HCT116 (cell line): Measurements from ENCODE around the gene CGRRF1. TPM values are rescaled to one million over a fixed set of nuclear protein-coding genes. Genes with fewer than 3 reads are reported as not detected.

Source experiments
- ATAC-seq: fragments of 200-7000 bp; cut with Tn5 transposase; 2 replicates; pipeline ENCODE4 v1.9.1; 2020; ENCODE audit warnings: mild to moderate bottlenecking, moderate library complexity
- BruUV-seq: library from RNA; stranded (reverse); fragments of 400-500 nt; replicated peaks from 2 replicates; lab custom pipeline; 2021; lab: Mats Ljungman, UMichigan
- CTCF ChIA-PET: fragments of 300-600 bp; sonication (Branson Sonifier 250); formaldehyde crosslinking; loops from one replicate; lab custom pipeline; 2021; ENCODE audit warnings: antibody characterized with exemption; lab: Charles Lee
- POLR2A ChIA-PET: fragments of 300-600, 350-600 bp; sonication (Branson Sonifier 250); formaldehyde crosslinking; loops from one replicate; lab custom pipeline; 2021; ENCODE audit warnings: antibody characterized with exemption; lab: Charles Lee
- RAD21 ChIA-PET, 2 experiments: fragments of 300-600 bp; sonication (Branson Sonifier 250); formaldehyde crosslinking; loops; one replicate each; lab custom pipeline; 2023; ENCODE audit warnings: low total read pairs in 2 of 2; ENCODE audit not compliant: uncharacterized antibody in 2 of 2, unreplicated experiment in 2 of 2, low non-redundant PET in 1 of 2; lab: Charles Lee
- DNase-seq: peaks from one replicate; pipeline ENCODE4 v3.0.0-alpha.2; 2010; ENCODE audit warnings: low read depth, low spot score
- H2AFZ ChIP-seq: fragments of 200-600 bp; shearing (Covaris generic), sonication (generic); 2 replicates; pipeline ENCODE4 v1.6.1; 2017; ENCODE audit warnings: low read depth, mixed run types, mixed read lengths, antibody characterized with exemption, low read length; ENCODE audit not compliant: poor library complexity, severe bottlenecking
- H3K27ac ChIP-seq: 2 replicates; pipeline ENCODE4 v1.5.1; 2012; ENCODE audit warnings: low read depth, low read length
- H3K27me3 ChIP-seq: fragments of 200-600 bp; sonication (generic); 2 replicates; pipeline ENCODE4 v1.6.1; 2016; ENCODE audit warnings: mixed run types, low read length, mixed read lengths; ENCODE audit not compliant: insufficient read depth
- H3K36me3 ChIP-seq, 2 experiments: fragments of 200-500 bp in 1 of 2; fragments of 200-600 bp in 1 of 2; sonication (Bioruptor generic) in 1 of 2; sonication (generic) in 1 of 2; 2 replicates each; pipeline versions ENCODE4 v1.5.1 to v1.6.1; 2014 to 2016; ENCODE audit warnings: low read length in 2 of 2, inconsistent platforms in 1 of 2, mixed read lengths in 1 of 2, mixed run types in 1 of 2; ENCODE audit not compliant: insufficient read depth in 2 of 2, control insufficient read depth in 1 of 2
- H3K4me1 ChIP-seq, 2 experiments: fragments of 200-600 bp in 1 of 2; sonication (generic) in 1 of 2; 2 replicates each; pipeline versions ENCODE4 v1.5.1 to v1.6.1; 2012 to 2017; ENCODE audit warnings: low read length in 2 of 2, inconsistent platforms in 1 of 2, mild to moderate bottlenecking in 1 of 2, mixed read lengths in 1 of 2, mixed run types in 1 of 2, moderate library complexity in 1 of 2; ENCODE audit not compliant: insufficient read depth in 2 of 2, control insufficient read depth in 1 of 2
- H3K4me2 ChIP-seq: fragments of 200-600 bp; sonication (generic); 2 replicates; pipeline ENCODE4 v1.6.1; 2017; ENCODE audit warnings: mixed run types, low read length, mixed read lengths
- H3K4me3 ChIP-seq, 2 experiments: fragments of 200-600 bp in 1 of 2; sonication (generic) in 1 of 2; replicated peaks in 1 of 2; 2 replicates each; pipeline ENCODE4 v1.5.1; 2011 to 2016; ENCODE audit warnings: low read length in 2 of 2, control low read depth in 1 of 2, low read depth in 1 of 2, mild to moderate bottlenecking in 1 of 2, mixed read lengths in 1 of 2, mixed run types in 1 of 2
- H3K79me2 ChIP-seq: fragments of 200-600 bp; sonication (generic); 2 replicates; pipeline ENCODE4 v1.6.1; 2017; ENCODE audit warnings: mild to moderate bottlenecking, mixed run types, low read length, moderate library complexity, mixed read lengths; ENCODE audit not compliant: insufficient read depth
- H3K9ac ChIP-seq: fragments of 200-600 bp; sonication (generic); 2 replicates; pipeline ENCODE4 v1.6.1; 2016; ENCODE audit warnings: low read length, mixed read lengths
- H3K9me2 ChIP-seq: fragments of 200-600 bp; sonication (generic), shearing (Covaris generic); 2 replicates; pipeline ENCODE4 v1.6.1; 2017; ENCODE audit warnings: mixed run types, mild to moderate bottlenecking, moderate library complexity; ENCODE audit not compliant: insufficient read depth
- H3K9me3 ChIP-seq, 2 experiments: fragments of 200-500 bp in 1 of 2; fragments of 200-600 bp in 1 of 2; sonication (Bioruptor generic) in 1 of 2; sonication (generic) in 1 of 2; 2 replicates each; pipeline ENCODE4 v1.6.1; 2014 to 2017; ENCODE audit warnings: low read length in 2 of 2, mixed read lengths in 2 of 2, inconsistent platforms in 1 of 2, low read depth in 1 of 2, mild to moderate bottlenecking in 1 of 2, mixed run types in 1 of 2, moderate library complexity in 1 of 2; ENCODE audit not compliant: control insufficient read depth in 1 of 2, insufficient read depth in 1 of 2
- H4K20me1 ChIP-seq: fragments of 200-600 bp; sonication (generic), shearing (Covaris generic); 2 replicates; pipeline ENCODE4 v1.6.1; 2017; ENCODE audit warnings: mixed run types, mild to moderate bottlenecking, moderate library complexity; ENCODE audit not compliant: insufficient read depth
- CEBPB ChIP-seq: IDR thresholded peaks from 2 replicates; pipeline ENCODE4 v1.6.1; 2012; ENCODE audit warnings: low read depth
- EGR1 ChIP-seq: IDR thresholded peaks from 2 replicates; pipeline ENCODE4 v1.6.1; 2012; ENCODE audit warnings: low read depth
- EZH2 ChIP-seq: fragments of 200-600 bp; sonication (generic); IDR thresholded peaks from 2 replicates; pipeline ENCODE4 v1.6.1; 2017; ENCODE audit warnings: antibody characterized with exemption, mixed run types
- EZH2phosphoT487 ChIP-seq: fragments of 200-600 bp; IDR thresholded peaks from 2 replicates; pipeline ENCODE4 v1.6.1; 2018; ENCODE audit warnings: antibody characterized with exemption, borderline replicate concordance
- FOSL1 ChIP-seq: IDR thresholded peaks from 2 replicates; pipeline ENCODE4 v1.6.1; 2012; ENCODE audit warnings: low read depth
- JUND ChIP-seq: IDR thresholded peaks from 2 replicates; pipeline ENCODE4 v1.6.1; 2012
- POLR2A ChIP-seq: IDR thresholded peaks from 2 replicates; pipeline ENCODE4 v1.7.0; 2011; ENCODE audit warnings: borderline replicate concordance; ENCODE audit not compliant: insufficient read depth, insufficient read length; ENCODE audit errors: extremely low read depth
- POLR2AphosphoS5 ChIP-seq: IDR thresholded peaks from 2 replicates; pipeline ENCODE4 v1.6.1; 2011; ENCODE audit warnings: mild to moderate bottlenecking, low read depth, low read length, moderate library complexity
- RAD21 ChIP-seq: IDR thresholded peaks from 2 replicates; pipeline ENCODE4 v1.6.1; 2012; ENCODE audit warnings: low read depth, mild to moderate bottlenecking
- SIN3A ChIP-seq: IDR thresholded peaks from 2 replicates; pipeline ENCODE4 v1.6.1; 2012; ENCODE audit warnings: low read depth
- SRF ChIP-seq: IDR thresholded peaks from 2 replicates; pipeline ENCODE4 v1.6.1; 2012; ENCODE audit warnings: low read depth
- ZFX ChIP-seq: fragments of 450-650 bp; IDR thresholded peaks from 2 replicates; pipeline ENCODE4 v1.6.1; 2017
- ZNF274 ChIP-seq: fragments of 200-500 bp; sonication (Bioruptor generic); IDR thresholded peaks from 2 replicates; pipeline ENCODE4 v1.6.1; 2014; ENCODE audit warnings: mild to moderate bottlenecking, low read depth, low read length, inconsistent platforms
- intact Hi-C: fragments of 100-400 bp; cut with micrococcal nuclease; formaldehyde crosslinking; loops from 2 replicates; pipeline ENCODE4 v1.10.0; 2022
- total RNA-seq: library from RNA; stranded (reverse); gene quantifications from one replicate; pipeline ENCODE4 v1.2.1, GENCODE V29; 2021; ENCODE audit not compliant: unreplicated experiment
- TF ChIP-seq, protein P1 (sequence below), 3 experiments: fragments of 200-600 bp in 1 of 3; sonication (generic) in 1 of 3; IDR thresholded peaks in 2 of 3; conservative IDR thresholded peaks in 1 of 3; 2 replicates each; pipeline ENCODE4 v1.5.1; 2012 to 2017; ENCODE audit warnings: low read depth in 2 of 3, low read length in 2 of 3, antibody characterized with exemption in 1 of 3, borderline replicate concordance in 1 of 3, control low read depth in 1 of 3, mild to moderate bottlenecking in 1 of 3, mixed read lengths in 1 of 3, mixed run types in 1 of 3, moderate library complexity in 1 of 3; ENCODE audit not compliant: insufficient read depth in 1 of 3
- TF ChIP-seq, protein P2 (sequence below): IDR thresholded peaks from 2 replicates; pipeline ENCODE4 v1.6.1; 2012

The CGRRF1 gene
- total RNA-seq, 1 experiment from 2014 or later: 15.9 TPM

DNA sequence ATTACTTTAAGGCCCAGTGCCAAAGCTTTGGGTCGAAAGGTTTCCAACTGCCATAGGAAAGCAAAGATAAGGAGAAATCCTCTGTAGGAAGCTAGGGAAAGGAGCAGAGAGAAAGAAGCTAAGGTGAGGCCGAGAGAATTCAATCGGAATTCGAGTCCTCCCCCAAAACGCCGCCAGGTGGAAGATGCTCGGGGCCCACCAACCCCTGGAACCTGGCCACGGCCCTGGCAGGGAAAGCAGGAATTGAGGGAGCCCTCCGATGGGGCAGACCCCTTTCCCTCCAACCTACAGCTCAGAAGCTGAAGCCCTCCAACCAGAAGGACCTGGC lies 21.4 kb upstream of the CGRRF1 start:
- Histone ChIP-seq H3K4me1 (peaks cover 17 to 33% of the 10 kb centered on the region in 2 experiments), H3K27me3 (no peaks in the 10 kb centered on the region), H2AFZ (no peak overlapping the region), H3K36me3 (peaks cover 0 to 3% of the 10 kb centered on the region in 2 experiments; a peak in 3 of 4 replicates), H3K4me3 (peak overlapping the region; percentile 87 to 94), H3K79me2 (peaks cover 53% of the 10 kb centered on the region), H4K20me1 (0 out of 2 replicates have a peak, but pooled peaks cover 4% of the 10 kb centered on the region), H3K9me3 (no peaks in the 10 kb centered on the region), H3K9me2 (no peaks in the 10 kb centered on the region)
- peak; percentile 54 for ATAC-seq
- ChIA-PET POLR2A (interaction anchor here (0.8 to 3.6 kb wide), 2 partner anchors 20 to 21 kb away, joined by 4 to 16 read pairs; partner anchors contain the start of gene CGRRF1), RAD21 (interaction anchor here in 1 of 2 experiments (0.6 kb wide), 1 partner anchor 76 kb away, joined by 4 read pairs; no protein-coding TSS in a partner anchor)
- intact Hi-C loops: loop anchor here (5.0 kb wide), 1 partner anchor 284 kb away; no protein-coding TSS in a partner anchor
- TF ChIP-seq JUND: no peak
- TF ChIP-seq, protein P1, sequence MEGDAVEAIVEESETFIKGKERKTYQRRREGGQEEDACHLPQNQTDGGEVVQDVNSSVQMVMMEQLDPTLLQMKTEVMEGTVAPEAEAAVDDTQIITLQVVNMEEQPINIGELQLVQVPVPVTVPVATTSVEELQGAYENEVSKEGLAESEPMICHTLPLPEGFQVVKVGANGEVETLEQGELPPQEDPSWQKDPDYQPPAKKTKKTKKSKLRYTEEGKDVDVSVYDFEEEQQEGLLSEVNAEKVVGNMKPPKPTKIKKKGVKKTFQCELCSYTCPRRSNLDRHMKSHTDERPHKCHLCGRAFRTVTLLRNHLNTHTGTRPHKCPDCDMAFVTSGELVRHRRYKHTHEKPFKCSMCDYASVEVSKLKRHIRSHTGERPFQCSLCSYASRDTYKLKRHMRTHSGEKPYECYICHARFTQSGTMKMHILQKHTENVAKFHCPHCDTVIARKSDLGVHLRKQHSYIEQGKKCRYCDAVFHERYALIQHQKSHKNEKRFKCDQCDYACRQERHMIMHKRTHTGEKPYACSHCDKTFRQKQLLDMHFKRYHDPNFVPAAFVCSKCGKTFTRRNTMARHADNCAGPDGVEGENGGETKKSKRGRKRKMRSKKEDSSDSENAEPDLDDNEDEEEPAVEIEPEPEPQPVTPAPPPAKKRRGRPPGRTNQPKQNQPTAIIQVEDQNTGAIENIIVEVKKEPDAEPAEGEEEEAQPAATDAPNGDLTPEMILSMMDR (IDR thresholded peaks at IDR 0.05 in 2 of 3, conservative IDR thresholded peaks at IDR 0.05 in 1 of 3; ENCODE audit: borderline replicate concordance in 1 of 3, insufficient read depth in 1 of 3, low read depth in 2 of 3, low read length in 2 of 3): peak in 2 of 3 experiments; percentile 16 to 20; a peak in 3 of 6 replicates
- TF ChIP-seq, all 23 proteins: peak for 1
- DNase-seq: no peak
- Histone ChIP-seq H3K9ac (peak overlapping the region; percentile 81), H3K27ac (peak overlapping the region; percentile 96), H3K4me2 (peak overlapping the region; percentile 87)
- BruUV-seq: TSS peak; percentile 92
- CTCF ChIA-PET: interaction anchor here (0.7 to 1.5 kb wide), 6 partner anchors 16 to 318 kb away, joined by 3 to 4 read pairs (median 3); partner anchors contain the start of gene CGRRF1

DNA sequence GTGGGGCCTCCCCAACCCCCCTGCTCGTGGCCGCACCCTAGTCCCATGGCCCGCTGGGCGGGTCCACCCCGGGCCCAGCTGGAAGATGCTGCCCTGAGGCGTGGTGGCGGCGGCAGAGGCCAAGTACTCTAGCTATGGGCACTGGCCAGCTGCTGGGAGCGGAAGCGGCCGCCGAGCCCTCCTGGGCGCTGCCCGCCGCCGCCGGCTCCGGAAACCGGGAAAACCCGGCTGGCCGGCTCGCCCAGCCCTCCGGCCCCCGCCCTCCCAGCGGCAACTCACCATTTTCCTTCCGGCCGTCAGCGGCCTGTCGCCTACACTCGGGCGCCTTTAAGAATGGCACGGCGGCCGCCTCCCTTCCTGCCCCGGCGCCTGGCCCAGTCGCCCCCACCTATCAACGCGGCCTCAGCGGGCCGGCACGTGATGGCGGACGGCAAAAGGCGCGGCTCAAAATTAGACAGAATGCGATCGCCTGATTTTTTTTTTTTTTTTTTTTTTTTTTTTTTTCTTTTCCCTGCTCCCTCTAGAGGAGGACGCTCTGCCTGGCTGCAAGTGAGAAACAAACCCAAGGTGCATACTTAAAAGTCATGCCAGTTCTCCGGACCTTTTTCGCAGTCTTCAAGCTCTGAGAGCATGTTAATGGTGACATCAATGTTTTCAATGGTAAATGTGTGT lies 20.9 kb upstream of the CGRRF1 start, which contains the start of gene GMFB:
TSS of gene GMFB (minus strand) at position 335 of the 672 bp plus-strand sequence. CDS start at position 282, 53 bp downstream.
- Histone ChIP-seq H3K4me1 (peaks cover 21 to 38% of the 10 kb centered on the region in 2 experiments), H4K20me1 (0 out of 2 replicates have a peak, but pooled peaks cover 4% of the 10 kb centered on the region), H3K27me3 (no peaks in the 10 kb centered on the region), H2AFZ (peak within 1 kb of the TSS; percentile 89), H3K4me2 (peak within 1 kb of the TSS; percentile 87), H3K4me3 (peak within 1 kb of the TSS; percentile 87 to 94), H3K9ac (peak within 1 kb of the TSS; percentile 81), H3K36me3 (no peaks in the 10 kb centered on the region; a peak in 1 of 4 replicates), H3K27ac (peak within 1 kb of the TSS; percentile 96), H3K79me2 (peaks cover 48% of the 10 kb centered on the region), H3K9me3 (no peaks in the 10 kb centered on the region), H3K9me2 (no peaks in the 10 kb centered on the region)
- ChIA-PET POLR2A (interaction anchor here (0.8 to 3.6 kb wide), 2 partner anchors 20 to 21 kb away, joined by 4 to 16 read pairs; partner anchors contain the start of gene CGRRF1), CTCF (interaction anchor here (0.9 to 1.5 kb wide), 5 partner anchors 21 to 317 kb away, joined by 3 read pairs; partner anchors contain the start of gene CGRRF1), RAD21 (interaction anchor here in 1 of 2 experiments (0.7 kb wide), 1 partner anchor 1119 kb away, joined by 7 read pairs; no protein-coding TSS in a partner anchor)
- ATAC-seq (peak; percentile 91), DNase-seq (peak; percentile 86)
- intact Hi-C loops: loop anchor here (5.0 kb wide), 1 partner anchor 284 kb away; no protein-coding TSS in a partner anchor
- BruUV-seq: no TSS peak
- peak; percentile 58 for TF ChIP-seq EGR1
- no peak for TF ChIP-seq CEBPB
- TF ChIP-seq ZNF274: no peak
- peak; percentile 77 for TF ChIP-seq POLR2AphosphoS5
- no peak for TF ChIP-seq EZH2phosphoT487
- TF ChIP-seq ZFX: peak; percentile 84
- TF ChIP-seq RAD21: peak; percentile 28; the same call in 1 of the 2 replicates
- TF ChIP-seq, protein P2, sequence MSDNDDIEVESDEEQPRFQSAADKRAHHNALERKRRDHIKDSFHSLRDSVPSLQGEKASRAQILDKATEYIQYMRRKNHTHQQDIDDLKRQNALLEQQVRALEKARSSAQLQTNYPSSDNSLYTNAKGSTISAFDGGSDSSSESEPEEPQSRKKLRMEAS: peak; percentile 95
- peak; percentile 61; the same call in 1 of the 2 replicates for TF ChIP-seq SRF
- no peak for TF ChIP-seq FOSL1
- no peak for TF ChIP-seq EZH2
- peak; percentile 65 for TF ChIP-seq SIN3A
- TF ChIP-seq POLR2A: peak; percentile 46
